ENCODE measurements around the gene SLC37A3.

DNA sequence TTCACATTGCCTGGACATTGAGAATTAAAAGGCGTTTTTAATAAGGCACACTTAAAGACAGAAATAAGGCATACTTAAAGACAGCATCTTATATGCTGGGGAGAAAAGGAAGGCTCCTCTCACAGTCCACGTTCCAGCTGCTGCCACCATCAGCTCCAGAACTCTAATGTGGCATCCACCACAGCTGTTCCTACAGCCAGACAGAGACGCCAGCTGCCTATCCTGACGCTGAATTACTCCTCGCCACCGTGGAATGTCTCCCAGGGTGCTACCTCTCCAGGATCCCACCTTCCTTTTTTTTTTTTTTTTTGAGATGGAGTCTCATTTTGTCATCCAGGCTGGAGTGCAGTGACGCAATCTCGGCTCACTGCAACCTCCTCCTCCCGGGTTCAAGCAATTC is 30.8 kb downstream of the SLC37A3 start:
- TF ChIP-seq, protein P1, sequence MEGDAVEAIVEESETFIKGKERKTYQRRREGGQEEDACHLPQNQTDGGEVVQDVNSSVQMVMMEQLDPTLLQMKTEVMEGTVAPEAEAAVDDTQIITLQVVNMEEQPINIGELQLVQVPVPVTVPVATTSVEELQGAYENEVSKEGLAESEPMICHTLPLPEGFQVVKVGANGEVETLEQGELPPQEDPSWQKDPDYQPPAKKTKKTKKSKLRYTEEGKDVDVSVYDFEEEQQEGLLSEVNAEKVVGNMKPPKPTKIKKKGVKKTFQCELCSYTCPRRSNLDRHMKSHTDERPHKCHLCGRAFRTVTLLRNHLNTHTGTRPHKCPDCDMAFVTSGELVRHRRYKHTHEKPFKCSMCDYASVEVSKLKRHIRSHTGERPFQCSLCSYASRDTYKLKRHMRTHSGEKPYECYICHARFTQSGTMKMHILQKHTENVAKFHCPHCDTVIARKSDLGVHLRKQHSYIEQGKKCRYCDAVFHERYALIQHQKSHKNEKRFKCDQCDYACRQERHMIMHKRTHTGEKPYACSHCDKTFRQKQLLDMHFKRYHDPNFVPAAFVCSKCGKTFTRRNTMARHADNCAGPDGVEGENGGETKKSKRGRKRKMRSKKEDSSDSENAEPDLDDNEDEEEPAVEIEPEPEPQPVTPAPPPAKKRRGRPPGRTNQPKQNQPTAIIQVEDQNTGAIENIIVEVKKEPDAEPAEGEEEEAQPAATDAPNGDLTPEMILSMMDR (conservative IDR thresholded peaks at IDR 0.05; ENCODE audit: low read length): no peak
- TF ChIP-seq EZH2phosphoT487 (IDR thresholded peaks at IDR 0.05; ENCODE audit: borderline replicate concordance): no peak

Measured in Loucy (cell line).